ENCODE data around the gene SLC16A13. TPM values are rescaled to one million over a fixed set of nuclear protein-coding genes. Genes with fewer than 3 reads are reported as not detected.
"Not testable (repeated sequence)": the region's sequence is repeated elsewhere in the genome, so short reads cannot be mapped to it uniquely, and the experiment has no call there.

Gene SLC16A13
- total RNA-seq, 3 donors from 2014 or later = 5.7 to 7.0 (median 6.7) TPM

DNA sequence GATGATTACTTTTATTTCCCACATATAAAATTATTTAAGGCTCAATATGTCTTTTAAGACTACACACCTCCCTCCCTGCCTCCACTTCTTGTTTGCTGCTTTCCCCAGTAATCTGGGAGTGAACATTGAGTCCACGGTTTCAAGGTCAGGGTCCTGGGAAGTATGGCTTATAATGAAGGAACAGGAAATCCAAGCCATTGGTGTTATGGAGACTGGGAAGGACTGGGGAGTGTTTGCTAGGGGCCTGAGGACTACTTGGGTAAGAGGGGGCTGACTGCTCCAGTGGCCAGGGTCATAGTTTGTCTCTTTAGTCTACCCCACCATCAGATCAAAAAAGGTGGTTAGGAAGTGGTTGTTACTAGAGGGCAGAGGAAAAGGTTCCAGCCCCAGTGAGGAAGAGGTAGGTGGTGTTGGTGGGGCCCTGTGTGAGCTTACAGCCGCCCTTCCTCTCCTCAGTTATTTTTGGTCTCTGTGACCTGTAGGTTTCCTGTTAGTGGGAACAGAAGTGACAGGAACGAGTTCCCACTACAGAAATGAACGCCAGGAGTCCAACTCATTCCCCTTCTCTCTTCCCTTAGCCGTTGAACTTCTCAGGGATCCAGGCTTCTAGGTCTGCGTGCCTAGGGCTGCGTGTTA, 742 bp upstream of the SLC16A13 start:
- peak; percentile 47 to 58 for ATAC-seq
- no peaks in the 10 kb centered on the region for H3K9me3 Mint-ChIP-seq
- peaks cover 62% of the 10 kb centered on the region for H3K4me1 Mint-ChIP-seq (ENCODE audit: low read depth)
- no peak for DNase-seq
- H3K36me3 Mint-ChIP-seq (ENCODE audit: insufficient read depth) = no peaks in the 10 kb centered on the region
- no peaks in the 10 kb centered on the region for H3K27me3 Mint-ChIP-seq (ENCODE audit: low read depth)
- H3K4me3 Mint-ChIP-seq = peak overlapping the region; percentile 94

DNA sequence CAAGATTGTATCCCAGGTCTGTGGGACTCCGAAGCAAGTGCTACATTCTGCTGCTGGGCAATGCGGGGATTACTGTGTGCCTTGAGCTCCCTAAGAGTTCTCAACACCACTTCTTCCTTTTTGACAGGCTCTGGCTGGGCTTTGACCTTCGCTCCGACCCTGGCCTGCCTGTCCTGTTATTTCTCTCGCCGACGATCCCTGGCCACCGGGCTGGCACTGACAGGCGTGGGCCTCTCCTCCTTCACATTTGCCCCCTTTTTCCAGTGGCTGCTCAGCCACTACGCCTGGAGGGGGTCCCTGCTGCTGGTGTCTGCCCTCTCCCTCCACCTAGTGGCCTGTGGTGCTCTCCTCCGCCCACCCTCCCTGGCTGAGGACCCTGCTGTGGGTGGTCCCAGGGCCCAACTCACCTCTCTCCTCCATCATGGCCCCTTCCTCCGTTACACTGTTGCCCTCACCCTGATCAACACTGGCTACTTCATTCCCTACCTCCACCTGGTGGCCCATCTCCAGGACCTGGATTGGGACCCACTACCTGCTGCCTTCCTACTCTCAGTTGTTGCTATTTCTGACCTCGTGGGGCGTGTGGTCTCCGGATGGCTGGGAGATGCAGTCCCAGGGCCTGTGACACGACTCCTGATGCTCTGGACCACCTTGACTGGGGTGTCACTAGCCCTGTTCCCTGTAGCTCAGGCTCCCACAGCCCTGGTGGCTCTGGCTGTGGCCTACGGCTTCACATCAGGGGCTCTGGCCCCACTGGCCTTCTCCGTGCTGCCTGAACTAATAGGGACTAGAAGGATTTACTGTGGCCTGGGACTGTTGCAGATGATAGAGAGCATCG, 2.4 kb downstream of the SLC16A13 start:
- DNase-seq = no peak
- Mint-ChIP-seq H3K27me3 (ENCODE audit: low read depth) (no peaks in the 10 kb centered on the region), H3K36me3 (ENCODE audit: insufficient read depth) (no peaks in the 10 kb centered on the region), H3K4me3 (peak overlapping the region; percentile 22), H3K9me3 (no peaks in the 10 kb centered on the region), H3K4me1 (ENCODE audit: low read depth) (peaks cover 52% of the 10 kb centered on the region)
- ATAC-seq = no peak

DNA sequence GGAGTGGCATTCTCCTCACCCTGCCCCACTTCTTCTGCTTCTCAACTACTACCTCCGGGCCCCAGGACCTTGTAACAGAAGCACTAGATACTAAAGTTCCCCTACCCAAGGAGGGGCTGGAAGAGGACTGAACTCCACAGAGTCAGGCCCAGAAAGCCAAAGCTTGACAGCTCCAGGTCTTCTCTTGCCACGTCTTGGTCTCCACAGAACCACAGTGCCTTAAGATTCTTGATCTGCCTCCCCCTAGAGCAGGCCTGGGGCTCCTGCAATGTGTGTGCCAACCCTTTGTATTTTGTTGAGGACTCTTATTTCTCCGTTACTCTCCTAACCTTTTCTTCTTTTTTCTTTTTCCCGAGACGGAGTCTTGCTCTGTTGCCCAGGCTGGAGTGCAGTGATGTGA, 4.0 kb downstream of the SLC16A13 start:
- Mint-ChIP-seq H3K27me3 (ENCODE audit: low read depth) (no peaks in the 10 kb centered on the region), H3K9me3 (no peaks in the 10 kb centered on the region), H3K4me3 (no peak overlapping the region), H3K36me3 (ENCODE audit: insufficient read depth) (no peaks in the 10 kb centered on the region), H3K4me1 (ENCODE audit: low read depth) (peaks cover 43% of the 10 kb centered on the region)
- ATAC-seq (no peak), DNase-seq (no peak)

DNA sequence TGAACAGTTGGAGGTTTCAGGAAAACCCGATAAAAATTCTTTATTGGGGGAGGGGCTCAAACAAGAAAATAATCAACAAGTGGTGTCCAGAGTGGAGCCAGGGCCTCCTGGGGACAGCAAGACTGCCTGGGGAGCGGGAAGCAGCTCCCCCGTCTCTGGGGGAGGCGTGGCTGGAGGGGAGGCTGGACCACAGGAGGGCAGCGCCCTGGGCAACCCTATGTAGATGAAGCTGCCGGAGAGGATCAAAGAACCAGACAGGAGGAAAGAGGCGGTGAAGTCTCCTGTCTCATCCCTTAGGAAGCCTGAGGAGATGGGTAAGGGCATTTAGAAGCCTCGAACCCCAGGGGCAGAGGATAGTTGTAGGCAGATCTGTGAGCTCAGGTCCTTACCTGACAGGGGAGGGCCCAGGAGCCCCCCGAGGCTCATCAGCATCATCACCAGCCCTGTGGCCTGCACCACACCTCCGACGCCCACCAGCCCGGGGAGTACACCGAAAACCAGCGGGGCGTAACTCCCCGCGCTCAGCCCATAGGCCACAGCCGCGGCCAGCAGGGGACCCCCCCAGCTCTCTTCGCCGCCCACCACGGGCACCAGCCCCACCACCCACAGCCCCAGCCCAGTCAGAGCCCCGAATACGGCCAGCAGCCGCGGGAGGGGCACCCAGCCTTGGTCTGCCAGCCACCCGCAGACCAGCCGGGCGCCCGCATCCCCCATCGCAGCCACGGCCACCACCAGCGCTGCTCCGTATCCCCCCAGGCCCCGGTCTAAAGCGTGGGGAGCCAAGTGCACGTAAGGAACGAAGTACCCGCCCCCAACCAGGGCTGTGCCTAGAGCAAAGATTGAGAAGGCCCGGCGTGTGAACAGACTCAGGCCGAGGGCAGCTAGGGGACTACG, 6.0 kb downstream of the SLC16A13 start:
- H3K4me3 Mint-ChIP-seq = peak overlapping the region; percentile 69
- H3K36me3 Mint-ChIP-seq (ENCODE audit: insufficient read depth) = no peaks in the 10 kb centered on the region

DNA sequence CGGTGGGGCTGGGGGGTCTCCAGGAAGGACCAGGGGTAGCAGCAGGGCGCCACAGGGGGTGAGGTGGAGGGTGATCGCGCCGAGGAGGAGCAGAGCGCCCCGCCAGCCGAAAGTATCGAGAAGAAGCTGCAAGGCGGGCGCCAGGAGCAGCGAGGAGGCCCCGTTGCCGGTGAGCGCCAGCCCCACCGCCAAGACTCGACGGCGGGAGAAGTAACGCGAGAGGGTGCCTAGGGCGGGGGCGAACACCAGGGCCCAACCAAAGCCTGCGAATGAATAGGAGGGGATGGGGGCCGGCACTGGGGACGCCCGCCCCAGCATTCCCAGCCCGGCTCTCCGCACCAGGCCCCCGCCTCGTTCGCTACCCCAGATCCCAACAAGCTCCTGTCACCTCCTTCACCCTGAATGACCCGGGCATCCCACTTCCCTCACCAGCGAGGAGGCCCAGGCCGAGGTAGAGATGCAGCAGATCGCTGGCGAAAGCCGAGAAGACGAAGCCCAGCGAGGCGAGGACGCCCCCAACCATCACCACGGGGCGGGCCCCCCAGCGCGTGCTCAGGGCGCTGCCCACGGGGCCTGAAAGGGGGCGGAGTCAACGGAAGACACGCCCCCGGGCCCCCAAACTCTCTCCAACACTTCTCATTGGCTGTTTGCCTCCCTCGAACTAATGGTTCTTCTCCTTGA, 6.8 kb downstream of the SLC16A13 start:
- DNase-seq = peak; percentile 40
- Mint-ChIP-seq H3K27me3 (ENCODE audit: low read depth) (no peaks in the 10 kb centered on the region), H3K4me3 (peak overlapping the region; percentile 69), H3K9me3 (no peaks in the 10 kb centered on the region), H3K36me3 (ENCODE audit: insufficient read depth) (no peaks in the 10 kb centered on the region), H3K4me1 (ENCODE audit: low read depth) (peaks cover 46% of the 10 kb centered on the region)
- peak; percentile 27 to 35 for ATAC-seq

More for the DNA sequence above, 6.0 kb downstream of the SLC16A13 start:
- ATAC-seq (peak; percentile 20 to 33), DNase-seq (peak; percentile 30)
- H3K27me3 Mint-ChIP-seq (ENCODE audit: low read depth) = no peaks in the 10 kb centered on the region
- H3K9me3 Mint-ChIP-seq = no peaks in the 10 kb centered on the region
- H3K4me1 Mint-ChIP-seq (ENCODE audit: low read depth) = peaks cover 41% of the 10 kb centered on the region

DNA sequence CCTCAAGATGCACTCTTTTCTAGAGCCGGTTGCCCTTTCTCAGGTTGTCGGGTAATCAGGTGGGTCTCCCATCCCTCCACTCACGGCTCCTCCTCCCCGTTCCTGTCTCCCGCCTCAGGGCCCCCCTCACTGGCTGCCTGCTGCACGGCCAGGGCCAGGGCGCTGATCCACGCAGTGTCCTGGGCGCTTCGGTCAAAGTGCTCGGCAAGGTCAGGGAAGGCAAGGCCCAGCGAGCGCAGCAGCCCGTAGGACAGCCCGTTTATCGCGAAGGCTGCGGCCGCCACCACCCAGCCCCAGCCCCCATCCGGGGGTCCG, 7.3 kb downstream of the SLC16A13 start:
- Mint-ChIP-seq H3K36me3 (ENCODE audit: insufficient read depth) (no peaks in the 10 kb centered on the region), H3K4me3 (peak overlapping the region; percentile 69), H3K4me1 (ENCODE audit: low read depth) (peaks cover 46% of the 10 kb centered on the region), H3K9me3 (no peaks in the 10 kb centered on the region), H3K27me3 (ENCODE audit: low read depth) (no peaks in the 10 kb centered on the region)
- peak in 1 of 2 donors; percentile 1 for ATAC-seq
- no peak for DNase-seq

DNA sequence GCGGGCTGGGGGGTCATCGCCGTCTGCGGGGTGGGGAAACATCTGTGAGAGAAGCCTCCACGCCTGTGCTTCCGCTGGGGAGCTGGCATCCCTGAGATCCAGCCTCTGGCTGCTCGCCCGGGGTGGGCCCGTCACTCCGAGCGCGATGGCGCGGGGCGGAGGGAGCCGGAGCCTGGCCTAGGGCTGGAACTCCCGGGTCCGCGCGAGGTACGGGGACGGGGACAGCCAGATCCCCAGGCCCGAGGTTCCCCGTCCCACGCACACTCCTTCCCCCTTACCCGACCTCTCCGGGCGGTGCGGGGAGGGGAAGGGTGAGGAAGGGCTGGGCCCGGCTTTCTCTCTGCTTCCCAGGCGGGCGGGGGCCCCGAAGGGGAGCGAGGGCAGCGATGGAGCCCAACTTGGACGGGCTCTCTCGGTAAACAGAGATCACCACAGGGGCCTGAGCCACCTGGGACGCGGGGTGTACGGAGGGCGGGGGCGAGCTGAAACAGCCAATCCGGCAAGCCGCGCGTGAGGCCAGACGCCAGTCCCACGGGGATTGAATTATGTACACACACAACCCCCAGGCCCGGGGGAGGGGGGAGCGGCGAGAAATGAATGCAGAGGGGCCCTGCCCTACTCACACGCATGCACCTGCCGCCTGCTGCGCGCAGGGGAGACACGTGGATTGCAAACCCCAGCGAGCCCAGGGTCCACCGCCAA, 7.8 kb downstream of the SLC16A13 start, which contains the start of gene SLC16A11:
TSS of gene SLC16A11 (minus strand) at position 596 of the 702 bp plus-strand sequence. CDS start at position 17, 579 bp downstream.
- ATAC-seq (peak; percentile 5 to 25), DNase-seq (peak; percentile 14)
- peaks cover 42% of the 10 kb centered on the region for H3K4me1 Mint-ChIP-seq (ENCODE audit: low read depth)
- no peaks in the 10 kb centered on the region for H3K27me3 Mint-ChIP-seq (ENCODE audit: low read depth)
- H3K9me3 Mint-ChIP-seq = no peaks in the 10 kb centered on the region
- no peaks in the 10 kb centered on the region for H3K36me3 Mint-ChIP-seq (ENCODE audit: insufficient read depth)
- peak within 1 kb of the TSS; percentile 69 for H3K4me3 Mint-ChIP-seq

DNA sequence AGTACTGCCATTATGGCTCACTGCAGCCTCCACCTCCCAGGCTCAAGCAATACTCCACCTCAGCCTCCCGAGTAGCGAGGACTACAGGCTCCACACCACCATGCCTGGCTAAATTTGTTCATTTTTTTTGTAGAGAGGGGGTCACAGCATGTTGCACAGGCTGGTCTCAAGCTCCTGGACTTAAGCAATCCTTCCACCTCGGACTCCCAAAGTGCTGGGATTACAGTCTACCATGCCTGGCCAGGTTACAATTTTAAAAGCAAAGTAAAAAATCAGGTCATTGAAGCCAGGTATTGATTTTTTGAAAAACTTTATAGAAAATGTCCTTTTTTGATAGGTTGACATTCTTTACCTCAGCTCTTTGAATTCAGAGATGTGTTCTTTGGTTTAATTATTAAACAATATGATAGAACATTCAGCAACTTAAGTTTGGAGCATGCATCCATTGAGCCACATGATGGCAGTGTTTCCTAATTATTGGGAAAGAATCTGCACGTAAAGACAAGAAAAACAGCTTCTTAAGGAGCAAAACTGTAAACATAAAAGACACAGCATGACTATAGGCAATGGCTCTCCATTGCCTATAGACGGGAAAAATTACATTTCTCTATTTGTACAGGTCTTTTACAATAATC, 9.8 kb downstream of the SLC16A13 start:
- Mint-ChIP-seq H3K4me3 (peak overlapping the region; percentile 78), H3K9me3 (no peaks in the 10 kb centered on the region), H3K4me1 (ENCODE audit: low read depth) (peaks cover 40% of the 10 kb centered on the region), H3K36me3 (ENCODE audit: insufficient read depth) (no peaks in the 10 kb centered on the region), H3K27me3 (ENCODE audit: low read depth) (no peaks in the 10 kb centered on the region)
- ATAC-seq (peak; percentile 19 to 30), DNase-seq (peak; percentile 30)

DNA sequence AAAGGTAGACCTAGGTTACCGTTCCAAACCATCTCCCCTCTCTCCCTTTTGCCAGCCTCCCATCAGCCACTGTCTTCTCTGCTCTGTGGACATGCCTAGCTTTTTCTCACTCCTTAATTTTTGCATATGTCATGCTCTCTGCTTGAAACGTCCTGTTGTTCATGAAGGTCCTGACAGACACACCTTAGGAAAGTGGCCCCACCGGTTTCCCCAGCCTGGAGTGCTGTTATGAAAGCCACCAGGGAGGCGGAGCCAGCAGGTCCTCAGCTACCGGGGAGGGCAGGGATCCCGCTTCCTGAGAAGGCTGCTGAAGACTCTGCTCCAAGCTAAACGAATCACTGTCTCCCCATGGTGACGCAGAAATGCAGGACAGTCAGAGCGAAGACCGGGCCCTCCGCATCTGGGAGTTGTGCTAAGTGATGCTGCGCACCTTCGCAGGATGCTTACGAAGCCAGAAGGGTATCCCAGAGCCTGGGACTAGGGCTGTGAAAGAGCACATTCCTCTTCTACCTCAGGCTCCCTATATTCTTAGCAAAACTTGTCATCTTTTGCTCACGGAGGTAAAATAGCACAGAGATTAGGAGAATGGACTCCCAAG, 10.4 kb downstream of the SLC16A13 start:
- no peaks in the 10 kb centered on the region for H3K9me3 Mint-ChIP-seq
- H3K4me3 Mint-ChIP-seq = peak overlapping the region; percentile 78
- peaks cover 38% of the 10 kb centered on the region for H3K4me1 Mint-ChIP-seq (ENCODE audit: low read depth)
- ATAC-seq (peak; percentile 9 to 12), DNase-seq (no peak)
- H3K27me3 Mint-ChIP-seq (ENCODE audit: low read depth) = no peaks in the 10 kb centered on the region
- no peaks in the 10 kb centered on the region for H3K36me3 Mint-ChIP-seq (ENCODE audit: insufficient read depth)

DNA sequence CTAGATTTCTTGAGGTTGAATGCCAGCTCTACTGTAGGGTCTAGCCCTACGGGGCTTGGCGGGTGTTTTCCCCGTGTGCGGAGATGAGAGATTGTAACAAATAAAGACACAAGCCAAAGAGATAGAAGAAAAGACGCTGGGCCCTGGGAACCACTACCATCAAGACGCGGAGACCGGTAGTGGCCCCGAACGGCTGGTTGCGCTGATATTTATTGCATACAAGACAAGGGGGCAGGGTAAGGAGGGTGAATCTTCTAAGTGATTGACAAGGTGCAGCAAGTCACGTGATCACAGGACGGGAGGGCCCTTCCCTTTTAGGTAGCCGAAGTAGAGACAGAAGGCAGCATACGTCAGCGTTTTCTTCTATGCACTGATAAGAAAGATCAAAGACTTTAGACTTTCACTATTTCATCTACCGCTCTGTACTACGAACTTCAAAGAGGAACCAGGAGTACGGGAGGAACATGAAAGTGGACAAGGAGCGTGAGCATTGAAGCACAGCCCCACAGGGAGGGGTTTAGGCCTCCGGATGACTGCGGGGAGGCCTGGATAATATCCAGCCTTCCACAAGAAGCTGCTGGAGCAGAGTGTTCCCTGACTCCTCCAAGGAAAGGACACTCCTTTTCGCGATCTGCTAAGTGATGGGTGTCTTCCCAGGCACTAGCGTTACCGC, 11.0 kb downstream of the SLC16A13 start:
- H3K36me3 Mint-ChIP-seq (ENCODE audit: insufficient read depth); H3K9me3 Mint-ChIP-seq; H3K27me3 Mint-ChIP-seq (ENCODE audit: low read depth): not testable (repeated sequence)
- ATAC-seq (peak; percentile 4 to 16), DNase-seq (peak; percentile 57)
- peak overlapping the region; percentile 78 for H3K4me3 Mint-ChIP-seq
- peaks cover 33% of the 10 kb centered on the region for H3K4me1 Mint-ChIP-seq (ENCODE audit: low read depth)

DNA sequence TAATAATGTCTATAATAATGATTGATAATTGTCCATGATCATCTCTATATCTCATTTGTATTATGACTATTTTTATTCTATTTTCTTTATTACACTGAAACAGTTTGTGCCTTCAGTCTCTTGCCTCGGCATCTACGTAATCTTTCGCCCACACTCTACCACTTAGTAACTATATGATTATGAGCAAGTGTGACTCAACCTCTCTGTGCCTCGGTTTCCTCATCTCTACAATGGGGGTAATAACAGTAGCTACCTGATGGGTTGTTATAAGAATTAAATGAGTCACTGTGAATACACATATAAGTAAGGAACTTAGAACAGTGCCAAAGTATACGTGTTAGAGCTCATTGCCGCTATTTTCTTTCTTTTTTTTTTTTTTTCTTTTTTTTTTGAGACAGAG, 11.8 kb downstream of the SLC16A13 start:
- no peaks in the 10 kb centered on the region for H3K36me3 Mint-ChIP-seq (ENCODE audit: insufficient read depth)
- H3K27me3 Mint-ChIP-seq (ENCODE audit: low read depth) = no peaks in the 10 kb centered on the region
- no peaks in the 10 kb centered on the region for H3K9me3 Mint-ChIP-seq
- DNase-seq = no peak
- peaks cover 28% of the 10 kb centered on the region for H3K4me1 Mint-ChIP-seq (ENCODE audit: low read depth)
- ATAC-seq = peak; percentile 44 to 69
- peak overlapping the region; percentile 78 for H3K4me3 Mint-ChIP-seq

DNA sequence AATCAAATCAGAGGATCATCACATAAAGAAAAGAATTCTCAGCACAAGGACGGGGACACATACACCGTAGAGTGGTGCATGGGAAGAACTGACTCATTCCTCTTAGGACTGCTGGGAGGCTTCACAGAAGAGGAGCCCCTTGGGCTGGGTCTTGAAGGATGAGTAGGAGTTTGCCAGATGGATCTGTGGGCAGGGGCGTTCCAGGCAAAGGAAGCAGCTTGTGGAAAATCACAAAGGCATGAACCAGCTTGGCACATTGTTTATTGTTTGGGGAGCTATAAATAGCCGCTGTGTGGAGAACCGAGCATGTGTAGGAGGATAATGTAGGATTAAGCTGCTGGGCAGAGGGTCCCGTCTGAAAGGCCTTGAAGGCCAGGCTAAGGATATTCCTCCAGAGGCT, 13.2 kb downstream of the SLC16A13 start:
- Mint-ChIP-seq H3K4me1 (ENCODE audit: low read depth) (peaks cover 25% of the 10 kb centered on the region), H3K36me3 (ENCODE audit: insufficient read depth) (no peaks in the 10 kb centered on the region), H3K9me3 (no peaks in the 10 kb centered on the region), H3K27me3 (ENCODE audit: low read depth) (no peaks in the 10 kb centered on the region), H3K4me3 (no peak overlapping the region)
- no peak for DNase-seq
- no peak for ATAC-seq

All from activated T-cell treated with anti-CD3 and anti-CD28 coated beads, Interleukin-2, amount 50 U/mL, for 4 hours (primary cell).